Measurements from ENCODE around the gene TCEA3. TPM values are rescaled to one million over a fixed set of nuclear protein-coding genes. Genes with fewer than 3 reads are reported as not detected.
A peak's percentile ranks its signal among the peaks of the same experiment; 100 is the strongest.

TCEA3 gene
- total RNA-seq, 4 donors from 2014 or later, result 20.6 to 70.9 (median 27.8) TPM

- intact Hi-C loops (cut with DNase I; ENCODE audit: low total_unique reads), result no loop called here
- Histone ChIP-seq H3K27ac (peak overlapping the region; percentile 3 to 98), H3K4me1 (peaks cover 0 to 8% of the 10 kb centered on the region in 2 donors), H3K4me3 (no peak overlapping the region), H3K9me3 (no peaks in the 10 kb centered on the region), H3K27me3 (no peaks in the 10 kb centered on the region), H3K36me3 (no peaks in the 10 kb centered on the region)
- DNase-seq, result no peak
- TF ChIP-seq CTCF (IDR thresholded peaks at IDR 0.05) (no peak), POLR2A (IDR thresholded peaks at IDR 0.05) (no peak)
These were observed 52.3 kb downstream of the TCEA3 start for GRCh38 chr1:23371987-23372880.

DNA sequence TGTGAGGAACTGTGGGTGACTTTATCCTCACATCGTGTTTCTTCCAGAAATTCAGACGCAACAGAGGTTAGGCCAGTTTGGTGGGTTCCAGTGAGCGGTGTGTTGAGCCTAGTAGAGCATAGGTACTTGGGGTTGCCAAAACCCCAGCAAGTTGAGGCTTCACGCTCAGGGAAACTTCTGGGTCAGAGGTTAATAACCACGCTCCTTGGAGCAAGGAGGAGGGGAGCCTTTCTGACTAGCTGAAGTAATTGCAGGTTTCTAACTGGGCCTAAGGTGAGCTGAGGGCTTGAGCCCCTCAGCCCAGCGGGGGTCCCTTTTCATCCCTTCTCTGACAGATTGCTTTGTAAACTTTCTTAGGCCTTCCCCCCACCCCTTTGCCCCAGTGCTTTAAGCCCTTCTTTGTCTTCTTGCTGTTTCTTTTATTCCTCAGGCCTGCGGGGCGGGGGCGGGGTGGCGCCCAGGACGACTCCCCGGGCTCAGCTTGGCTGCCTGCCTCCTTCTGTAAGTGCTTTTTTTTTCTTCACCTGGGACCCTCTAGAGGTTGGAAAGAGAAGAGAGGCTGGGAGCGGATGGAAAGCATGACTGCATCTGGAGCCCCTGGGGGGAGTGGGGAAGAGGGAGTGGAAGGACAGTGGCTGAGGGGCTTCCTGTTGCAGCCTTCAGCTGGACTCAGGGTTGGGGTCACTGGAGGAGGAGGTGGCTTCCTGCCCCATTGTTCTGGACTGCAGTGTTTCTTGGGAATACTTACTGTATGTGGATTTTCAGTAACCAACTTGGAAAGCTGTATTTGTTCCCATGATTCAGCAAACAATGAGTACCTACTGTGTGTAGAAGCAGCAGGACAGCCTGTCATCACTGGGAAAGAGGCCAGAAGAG, 53.6 kb downstream of the TCEA3 start:
- intact Hi-C loops (cut with DNase I; ENCODE audit: low total_unique reads), result no loop called here
- no peaks in the 10 kb centered on the region for H3K27me3 ChIP-seq
- H3K27ac ChIP-seq, result peak overlapping the region; percentile 98
- H3K4me3 ChIP-seq, result peak overlapping the region in 1 of 2 donors; percentile 85
- no peak for DNase-seq
- no peaks in the 10 kb centered on the region for H3K36me3 ChIP-seq
- peaks cover 4 to 8% of the 10 kb centered on the region in 2 donors for H3K4me1 ChIP-seq
- no peaks in the 10 kb centered on the region for H3K9me3 ChIP-seq
- TF ChIP-seq POLR2A (IDR thresholded peaks at IDR 0.05) (no peak), CTCF (IDR thresholded peaks at IDR 0.05) (no peak)

- Histone ChIP-seq H3K27ac (peak overlapping the region; percentile 98), H3K4me1 (peaks cover 4 to 8% of the 10 kb centered on the region in 2 donors), H3K36me3 (no peaks in the 10 kb centered on the region), H3K9me3 (no peaks in the 10 kb centered on the region), H3K27me3 (no peaks in the 10 kb centered on the region), H3K4me3 (peak overlapping the region in 1 of 2 donors; percentile 85)
- intact Hi-C loops (cut with DNase I; ENCODE audit: low total_unique reads), result no loop called here
- no peak for DNase-seq
- TF ChIP-seq POLR2A (IDR thresholded peaks at IDR 0.05), result no peak
- no peak for TF ChIP-seq CTCF (IDR thresholded peaks at IDR 0.05)
These were observed 54.2 kb downstream of the TCEA3 start for GRCh38 chr1:23370330-23370708.

GRCh38 chr1:23369335-23370013, 55.1 kb downstream of the TCEA3 start, which contains the start of gene ZNF436:
Gene ZNF436, minus strand, starts transcription at chr1:23369836. Its CDS starts 1,831 bp downstream, at chr1:23368005.
- peak within 1 kb of the TSS; percentile 98 for H3K27ac ChIP-seq
- no peaks in the 10 kb centered on the region for H3K36me3 ChIP-seq
- H3K27me3 ChIP-seq, result no peaks in the 10 kb centered on the region
- intact Hi-C loops (cut with DNase I; ENCODE audit: low total_unique reads), result loop anchor here (2.0 kb wide), 1 partner anchor 25 kb away; the partner anchor contains the start of gene HNRNPR
- H3K4me3 ChIP-seq, result peak within 1 kb of the TSS; percentile 85 to 90
- H3K9me3 ChIP-seq, result no peaks in the 10 kb centered on the region
- H3K4me1 ChIP-seq, result peaks cover 4 to 8% of the 10 kb centered on the region in 2 donors
- TF ChIP-seq POLR2A (IDR thresholded peaks at IDR 0.05) (peak in 1 of 2 donors; percentile 32), CTCF (IDR thresholded peaks at IDR 0.05) (no peak)
- peak; percentile 79 to 92 for DNase-seq

All from uterus (tissue), 4 donors.